ENCODE measurements around the gene KCNAB1. TPM values are rescaled to one million over a fixed set of nuclear protein-coding genes. Genes with fewer than 3 reads are reported as not detected.

The KCNAB1 gene
- total RNA-seq, 3 donors from 2014 or later, result 3.9 to 8.3 (median 5.4) TPM

GRCh38 chr3:156148345-156148945, 28.1 kb downstream of the KCNAB1 start:
- Histone ChIP-seq H3K27ac (no peak overlapping the region), H3K9me3 (no peaks in the 10 kb centered on the region), H3K36me3 (no peaks in the 10 kb centered on the region), H3K4me3 (no peak overlapping the region), H3K27me3 (no peaks in the 10 kb centered on the region), H3K4me1 (no peaks in the 10 kb centered on the region)
- no peak for TF ChIP-seq POLR2AphosphoS5 (IDR thresholded peaks at IDR 0.05)
- TF ChIP-seq CTCF (IDR thresholded peaks at IDR 0.05), result no peak
- TF ChIP-seq POLR2A (IDR thresholded peaks at IDR 0.05), result no peak
- DNase-seq (ENCODE audit: low spot score in 2 of 2), result no peak
- intact Hi-C loops (cut with DNase I; ENCODE audit: low total_unique reads), result no loop called here

GRCh38 chr3:156148946-156149381, 28.6 kb downstream of the KCNAB1 start:
- Histone ChIP-seq H3K4me1 (no peaks in the 10 kb centered on the region), H3K4me3 (no peak overlapping the region), H3K27ac (peak overlapping the region; percentile 14 to 62), H3K36me3 (no peaks in the 10 kb centered on the region), H3K9me3 (no peaks in the 10 kb centered on the region), H3K27me3 (no peaks in the 10 kb centered on the region)
- no peak for DNase-seq (ENCODE audit: low spot score in 2 of 2)
- TF ChIP-seq POLR2AphosphoS5 (IDR thresholded peaks at IDR 0.05) (no peak), POLR2A (IDR thresholded peaks at IDR 0.05) (no peak), CTCF (IDR thresholded peaks at IDR 0.05) (no peak)
- intact Hi-C loops (cut with DNase I; ENCODE audit: low total_unique reads), result no loop called here

- no peaks in the 10 kb centered on the region for H3K27me3 ChIP-seq
- peak overlapping the region in 1 of 2 donors; percentile 62 for H3K27ac ChIP-seq
- intact Hi-C loops (cut with DNase I; ENCODE audit: low total_unique reads), result no loop called here
- no peaks in the 10 kb centered on the region for H3K36me3 ChIP-seq
- H3K9me3 ChIP-seq, result no peaks in the 10 kb centered on the region
- no peak for TF ChIP-seq POLR2A (IDR thresholded peaks at IDR 0.05)
- no peak for TF ChIP-seq CTCF (IDR thresholded peaks at IDR 0.05)
- TF ChIP-seq POLR2AphosphoS5 (IDR thresholded peaks at IDR 0.05), result no peak
- DNase-seq (ENCODE audit: low spot score in 2 of 2), result no peak
- H3K4me1 ChIP-seq, result no peaks in the 10 kb centered on the region
- H3K4me3 ChIP-seq, result no peak overlapping the region
Measured at GRCh38 chr3:156149876-156150275, 29.5 kb downstream of the KCNAB1 start.

- no peaks in the 10 kb centered on the region for H3K36me3 ChIP-seq
- TF ChIP-seq POLR2AphosphoS5 (IDR thresholded peaks at IDR 0.05), result no peak
- peak; percentile 76 to 88 (median 85) for TF ChIP-seq CTCF (IDR thresholded peaks at IDR 0.05)
- H3K4me3 ChIP-seq, result no peak overlapping the region
- H3K27me3 ChIP-seq, result no peaks in the 10 kb centered on the region
- H3K4me1 ChIP-seq, result no peaks in the 10 kb centered on the region
- DNase-seq (ENCODE audit: low spot score in 2 of 2), result peak in 1 of 2 donors; percentile 29
- no peaks in the 10 kb centered on the region for H3K9me3 ChIP-seq
- intact Hi-C loops (cut with DNase I; ENCODE audit: low total_unique reads), result no loop called here
- H3K27ac ChIP-seq, result peak overlapping the region in 1 of 2 donors; percentile 62
Measured at GRCh38 chr3:156150434-156151066, 30.2 kb downstream of the KCNAB1 start.

GRCh38 chr3:156151824-156152428, 31.5 kb downstream of the KCNAB1 start:
- DNase-seq (ENCODE audit: low spot score in 2 of 2), result peak; percentile 48 to 74
- intact Hi-C loops (cut with DNase I; ENCODE audit: low total_unique reads), result no loop called here
- no peaks in the 10 kb centered on the region for H3K36me3 ChIP-seq
- no peaks in the 10 kb centered on the region for H3K4me1 ChIP-seq
- H3K4me3 ChIP-seq, result no peak overlapping the region
- no peaks in the 10 kb centered on the region for H3K9me3 ChIP-seq
- no peaks in the 10 kb centered on the region for H3K27me3 ChIP-seq
- no peak overlapping the region for H3K27ac ChIP-seq
- TF ChIP-seq POLR2A (IDR thresholded peaks at IDR 0.05) (no peak), CTCF (IDR thresholded peaks at IDR 0.05) (peak; percentile 54 to 71 (median 70))

All from breast epithelium (tissue), 4 donors.